HEK293T (cell line): ENCODE results near the gene TNFRSF8.

Experiments used
- ARNT ChIP-seq: fragments of 450-650 bp; IDR thresholded peaks from 2 replicates; pipeline ENCODE4 v1.6.1; 2017; ENCODE audit warnings: mild to moderate bottlenecking
- BHLHE40 ChIP-seq: fragments of 450-650 bp; IDR thresholded peaks from 2 replicates; pipeline ENCODE4 v1.6.1; 2016; ENCODE audit warnings: mild to moderate bottlenecking, moderate library complexity, borderline replicate concordance
- FOXA1 ChIP-seq: fragments of 450-650 bp; IDR thresholded peaks from 2 replicates; pipeline ENCODE4 v1.6.1; 2016; ENCODE audit warnings: mild to moderate bottlenecking
- FOXK2 ChIP-seq: fragments of 450-650 bp; IDR thresholded peaks from 2 replicates; pipeline ENCODE4 v1.6.1; 2016; ENCODE audit warnings: mild to moderate bottlenecking
- FOXM1 ChIP-seq: fragments of 450-650 bp; IDR thresholded peaks from 2 replicates; pipeline ENCODE4 v1.6.1; 2017; ENCODE audit warnings: mild to moderate bottlenecking, borderline replicate concordance
- L3MBTL2 ChIP-seq: fragments of 450-650 bp; conservative IDR thresholded peaks from 2 replicates; pipeline ENCODE4 v1.6.1; 2016; ENCODE audit warnings: mild to moderate bottlenecking
- LEF1 ChIP-seq: fragments of 450-650 bp; IDR thresholded peaks from 2 replicates; pipeline ENCODE4 v1.6.1; 2017; ENCODE audit warnings: mild to moderate bottlenecking, borderline replicate concordance
- NFRKB ChIP-seq: fragments of 450-650 bp; IDR thresholded peaks from 2 replicates; pipeline ENCODE4 v1.6.1; 2016; ENCODE audit warnings: mild to moderate bottlenecking, moderate library complexity
- SP1 ChIP-seq: fragments of 450-650 bp; IDR thresholded peaks from 2 replicates; pipeline ENCODE4 v1.6.1; 2017
- TARDBP ChIP-seq: fragments of 450-650 bp; IDR thresholded peaks from 2 replicates; pipeline ENCODE4 v1.6.1; 2016
- ZNF384 ChIP-seq: fragments of 450-650 bp; IDR thresholded peaks from 2 replicates; pipeline ENCODE4 v1.6.1; 2016
- TF ChIP-seq, protein P1 (sequence below): fragments of 450-650 bp; IDR thresholded peaks from 2 replicates; pipeline ENCODE4 v1.6.1; 2016

DNA sequence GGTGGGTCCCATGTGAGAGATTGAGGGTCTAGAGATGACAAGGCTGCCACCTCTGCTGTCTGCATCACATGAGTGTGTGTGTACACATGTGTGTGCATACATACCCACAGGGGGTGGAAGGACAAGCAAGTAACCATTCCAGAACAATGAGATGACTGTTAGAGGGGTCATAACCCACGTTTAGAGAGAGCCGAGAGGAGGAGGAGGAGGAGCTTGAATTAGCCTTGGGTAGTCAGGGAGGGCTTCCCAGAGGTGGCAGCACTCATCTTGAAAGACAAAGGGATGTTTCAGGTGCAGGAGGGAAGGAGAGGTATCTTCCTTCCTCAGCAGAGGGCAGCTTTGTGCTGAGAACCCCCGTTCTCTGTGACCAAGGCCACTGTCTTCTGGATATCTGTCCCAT is 125.0 kb downstream of the TNFRSF8 start:
- TF ChIP-seq LEF1 (no peak), L3MBTL2 (no peak), NFRKB (no peak), TARDBP (no peak), FOXK2 (no peak), FOXM1 (no peak), ZNF384 (no peak), ARNT (no peak), FOXA1 (no peak), BHLHE40 (no peak), SP1 (no peak)
- TF ChIP-seq, protein P1, sequence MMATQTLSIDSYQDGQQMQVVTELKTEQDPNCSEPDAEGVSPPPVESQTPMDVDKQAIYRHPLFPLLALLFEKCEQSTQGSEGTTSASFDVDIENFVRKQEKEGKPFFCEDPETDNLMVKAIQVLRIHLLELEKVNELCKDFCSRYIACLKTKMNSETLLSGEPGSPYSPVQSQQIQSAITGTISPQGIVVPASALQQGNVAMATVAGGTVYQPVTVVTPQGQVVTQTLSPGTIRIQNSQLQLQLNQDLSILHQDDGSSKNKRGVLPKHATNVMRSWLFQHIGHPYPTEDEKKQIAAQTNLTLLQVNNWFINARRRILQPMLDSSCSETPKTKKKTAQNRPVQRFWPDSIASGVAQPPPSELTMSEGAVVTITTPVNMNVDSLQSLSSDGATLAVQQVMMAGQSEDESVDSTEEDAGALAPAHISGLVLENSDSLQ, result no peak
